ENCODE data around the gene DEFB131A.
"Not testable (repeated sequence)": the region's sequence is repeated elsewhere in the genome, so short reads cannot be mapped to it uniquely, and the experiment has no call there.

The DEFB131A gene

DNA sequence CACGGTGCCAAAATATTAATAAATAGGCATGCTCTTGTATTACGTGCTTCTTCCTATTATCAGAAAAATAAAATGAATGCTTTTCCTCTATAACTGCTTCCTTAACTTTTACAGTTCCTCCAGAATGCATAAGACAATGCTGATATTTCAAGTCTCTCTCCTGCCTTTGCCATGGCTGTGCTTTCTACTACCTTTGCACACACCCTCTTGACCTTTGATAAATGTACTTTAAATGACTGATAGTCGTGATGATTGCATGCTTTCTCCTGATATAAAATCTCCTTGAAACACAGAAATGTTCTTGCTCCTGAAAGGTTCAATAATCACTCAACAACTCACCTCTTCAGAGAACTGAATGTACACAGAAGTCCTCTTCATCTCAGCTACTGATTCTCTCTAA, at the start of gene DEFB131A:
DEFB131A (plus strand) TSS at position 301 of the 400 bp plus-strand sequence. CDS start 120 bp downstream, outside the sequence.
- not testable (repeated sequence) for DNase-seq (ENCODE audit: low spot score)

DNA sequence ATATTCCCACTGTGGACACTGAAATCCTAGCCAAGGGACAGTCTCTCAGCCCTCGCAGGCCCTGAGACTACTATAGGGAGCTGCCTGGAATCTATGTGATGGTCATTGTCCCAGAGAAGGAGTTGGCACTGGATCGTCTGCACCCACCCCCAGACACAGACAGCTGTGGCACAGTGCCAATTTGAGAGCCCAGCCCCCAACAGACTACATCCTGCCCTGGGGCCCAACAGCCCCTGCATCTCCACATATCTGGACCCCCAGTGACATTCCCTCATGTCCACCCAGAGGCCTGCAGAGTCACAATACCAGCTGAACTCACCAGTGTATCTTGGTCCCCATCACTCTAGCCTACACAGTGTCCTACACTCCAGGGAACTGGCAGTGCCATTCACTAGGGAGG, 38.4 kb upstream of the DEFB131A start:
- not testable (repeated sequence) for DNase-seq (ENCODE audit: low spot score)

DNA sequence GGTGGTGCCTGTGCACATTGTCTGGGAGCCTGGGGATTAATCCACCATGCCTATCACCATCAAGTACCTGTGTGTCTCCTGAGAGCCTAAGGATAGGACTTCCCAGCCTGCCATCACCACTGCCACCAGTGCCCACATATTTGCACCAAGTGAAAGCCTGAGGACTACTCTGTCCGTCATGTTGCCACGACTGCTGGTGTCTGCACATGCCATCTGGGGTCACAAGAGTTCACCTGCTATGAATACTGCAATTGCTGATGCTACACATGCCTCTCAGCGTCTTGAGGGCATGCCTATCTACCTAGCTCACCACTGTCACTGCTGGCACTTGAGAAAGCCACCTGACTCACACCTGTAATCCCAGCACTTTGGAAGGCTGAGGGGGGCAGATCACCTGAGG, 37.7 kb upstream of the DEFB131A start:
- DNase-seq (ENCODE audit: low spot score): not testable (repeated sequence)

DNA sequence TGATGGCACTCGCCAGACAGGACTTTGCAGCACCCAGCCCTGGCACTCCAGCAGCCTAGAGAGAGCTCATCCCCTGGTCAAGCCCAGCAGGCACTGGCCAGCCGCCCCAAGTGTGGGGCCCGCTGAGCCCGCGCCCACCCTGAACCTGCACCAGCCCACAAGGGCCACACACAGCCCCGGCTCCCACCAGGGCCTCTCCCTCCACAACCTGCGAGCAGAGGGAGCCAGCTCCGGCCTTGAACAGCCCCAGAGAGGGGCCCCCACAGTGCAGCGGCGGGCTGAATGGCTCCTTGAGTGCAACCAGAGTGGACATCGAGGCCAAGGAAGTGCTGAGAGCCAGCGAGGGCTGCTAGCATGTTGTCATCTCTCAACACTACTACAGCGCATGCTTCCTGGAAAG, 34.4 kb upstream of the DEFB131A start:
- DNase-seq (ENCODE audit: low spot score): no peak

DNA sequence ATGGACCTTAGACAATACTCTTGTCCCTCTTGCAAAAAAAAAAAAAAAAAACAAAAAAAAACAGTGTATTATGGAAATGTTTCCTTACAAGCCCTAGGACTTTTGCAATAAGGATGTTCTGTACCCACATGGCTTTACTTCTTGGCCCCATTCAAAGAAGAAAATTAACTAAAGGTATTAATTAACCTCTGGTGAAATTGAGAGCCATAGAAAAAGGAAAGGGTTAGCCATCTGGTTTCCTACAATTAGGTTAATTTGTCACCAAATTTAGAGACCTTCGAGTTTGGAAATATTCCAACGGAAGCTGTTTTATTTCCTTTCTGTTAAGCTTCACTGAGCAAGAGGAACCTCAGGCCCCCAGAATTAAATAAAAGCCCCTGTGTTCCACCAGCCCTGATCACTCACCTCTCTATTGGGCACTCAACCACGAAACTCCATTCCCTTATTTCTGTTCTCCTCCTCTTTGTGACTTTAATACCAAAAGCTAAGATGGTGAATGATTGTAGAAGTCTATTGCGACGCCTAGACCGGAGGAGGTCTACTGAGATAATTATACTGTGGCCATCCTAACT, 22.2 kb upstream of the DEFB131A start:
- DNase-seq (ENCODE audit: low spot score): not testable (repeated sequence)

DNA sequence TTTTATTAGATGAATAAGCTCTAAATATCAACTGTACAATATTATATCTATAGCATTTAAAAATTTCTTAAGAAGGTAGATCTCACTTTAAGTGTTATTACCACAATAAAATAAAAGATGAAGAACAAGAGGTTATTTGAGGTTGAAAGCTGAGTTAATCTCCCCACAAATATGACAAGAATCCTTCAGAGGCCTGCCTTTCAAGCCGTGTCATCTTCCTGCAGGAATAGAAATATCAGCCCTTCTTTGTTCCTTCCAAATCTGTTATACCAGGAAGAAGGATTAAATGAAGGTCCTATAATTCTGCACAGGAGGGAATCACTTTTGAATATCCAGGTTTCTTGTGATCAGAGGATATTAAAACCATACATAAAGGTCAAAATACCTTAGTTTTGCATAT, 18.3 kb upstream of the DEFB131A start:
- not testable (repeated sequence) for DNase-seq (ENCODE audit: low spot score)

DNA sequence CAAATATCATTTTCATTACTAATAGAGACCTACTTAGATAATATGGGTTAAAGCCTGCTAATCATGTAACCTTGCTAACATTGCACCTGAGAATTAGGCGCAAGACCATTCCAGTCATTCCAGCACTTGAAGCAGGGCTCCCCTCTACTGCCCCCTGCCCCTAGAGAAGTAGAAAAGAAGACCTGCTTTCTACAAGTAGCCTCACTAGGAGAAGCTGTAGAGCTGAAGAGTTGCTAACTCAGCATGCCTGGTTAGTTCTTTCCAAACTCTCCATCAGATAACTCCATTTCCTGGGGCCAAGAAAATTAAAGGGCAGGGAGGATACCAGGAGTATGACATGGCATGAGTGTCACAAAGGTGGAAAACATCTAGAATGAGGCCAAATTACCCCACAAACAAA, 14.2 kb upstream of the DEFB131A start:
- DNase-seq (ENCODE audit: low spot score): not testable (repeated sequence)

- not testable (repeated sequence) for DNase-seq (ENCODE audit: low spot score)
Observed at GRCh38 chr4:9433320-9433719, 10.9 kb upstream of the DEFB131A start.

GRCh38 chr4:9436728-9437127, 7.5 kb upstream of the DEFB131A start:
- DNase-seq (ENCODE audit: low spot score): not testable (repeated sequence)

DNA sequence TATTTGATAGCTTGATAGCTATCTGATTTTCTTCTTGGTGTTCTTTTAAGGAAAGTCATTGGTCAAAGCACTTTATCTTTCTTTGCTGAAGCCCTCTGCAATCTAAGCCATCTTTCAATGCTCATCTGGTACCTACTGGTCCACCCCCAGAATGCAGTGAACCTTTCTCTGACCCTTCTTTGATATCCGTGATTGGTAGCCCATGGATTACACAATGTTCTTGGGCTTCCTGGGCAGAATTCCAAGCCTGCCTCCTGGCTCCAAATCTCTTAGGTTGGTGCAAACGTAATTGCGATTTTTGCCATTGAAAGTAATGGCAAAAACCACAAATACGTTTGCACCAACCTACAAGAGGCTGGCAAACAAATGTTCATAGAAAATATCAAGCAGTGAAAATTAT, 1.9 kb upstream of the DEFB131A start:
- DNase-seq (ENCODE audit: low spot score): not testable (repeated sequence)

DNA sequence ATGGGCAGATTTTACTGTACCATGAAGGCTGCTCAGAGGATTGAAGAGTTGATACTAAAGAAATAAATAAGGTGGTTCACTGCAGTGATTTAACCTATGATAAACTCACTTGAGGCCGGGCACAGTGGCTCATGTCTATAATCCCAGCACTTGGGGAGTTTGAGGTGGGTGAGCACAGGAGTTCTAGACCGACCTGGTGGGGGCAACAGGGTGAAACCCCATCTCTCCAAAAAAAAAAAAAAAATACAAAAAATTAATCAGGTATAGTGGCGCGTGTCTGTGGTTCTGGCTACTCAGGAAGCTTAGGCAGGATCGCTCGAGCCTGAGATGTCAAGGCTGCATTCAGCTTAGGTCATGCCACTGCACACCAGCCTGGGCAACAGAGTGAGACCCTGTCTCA, 467 bp downstream of the DEFB131A start:
- DNase-seq (ENCODE audit: low spot score): not testable (repeated sequence)

- not testable (repeated sequence) for DNase-seq (ENCODE audit: low spot score)
Observed at GRCh38 chr4:9452251-9452650, 8.0 kb downstream of the DEFB131A start.

- not testable (repeated sequence) for DNase-seq (ENCODE audit: low spot score)
Observed at GRCh38 chr4:9454284-9454683, 10.1 kb downstream of the DEFB131A start.

DNA sequence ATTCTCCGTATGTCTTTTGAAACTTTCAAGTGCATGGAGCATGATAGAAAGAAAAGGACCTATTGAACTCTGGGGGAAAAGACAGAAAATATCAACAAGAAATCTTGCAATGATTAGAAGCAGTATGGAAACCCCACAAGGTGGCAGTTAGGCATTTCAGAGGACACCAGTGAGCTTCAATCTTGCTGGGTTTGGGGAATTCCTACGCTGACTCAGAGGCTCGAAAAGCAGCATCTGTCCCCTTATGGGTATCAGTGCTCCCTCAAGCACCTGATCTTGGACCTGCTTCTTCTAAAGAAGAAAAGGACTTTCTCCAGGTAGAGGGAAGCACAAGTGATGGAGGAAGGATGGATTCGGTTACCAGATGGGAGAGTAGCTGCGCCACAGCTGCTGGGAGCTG, 10.8 kb downstream of the DEFB131A start:
- not testable (repeated sequence) for DNase-seq (ENCODE audit: low spot score)

DNA sequence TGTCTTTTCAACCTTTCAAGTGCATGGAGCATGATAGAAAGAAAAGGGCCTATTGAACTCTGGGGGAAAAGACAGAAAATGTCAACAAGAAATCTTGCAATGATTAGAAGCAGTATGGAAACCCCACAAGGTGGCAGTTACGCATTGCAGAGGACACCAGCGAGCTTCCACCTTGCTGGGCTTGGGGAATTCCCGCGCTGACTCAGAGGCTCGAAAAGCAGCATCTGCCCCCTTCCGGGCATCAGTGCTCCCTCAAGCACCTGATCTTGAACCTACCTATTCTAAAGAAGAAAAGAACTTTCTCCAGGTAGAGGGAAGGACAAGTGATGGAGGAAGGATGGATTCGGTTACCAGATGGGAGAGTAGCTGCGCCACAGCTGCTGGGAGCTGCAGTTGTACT, 35.3 kb downstream of the DEFB131A start:
- DNase-seq (ENCODE audit: low spot score): not testable (repeated sequence)

DNA sequence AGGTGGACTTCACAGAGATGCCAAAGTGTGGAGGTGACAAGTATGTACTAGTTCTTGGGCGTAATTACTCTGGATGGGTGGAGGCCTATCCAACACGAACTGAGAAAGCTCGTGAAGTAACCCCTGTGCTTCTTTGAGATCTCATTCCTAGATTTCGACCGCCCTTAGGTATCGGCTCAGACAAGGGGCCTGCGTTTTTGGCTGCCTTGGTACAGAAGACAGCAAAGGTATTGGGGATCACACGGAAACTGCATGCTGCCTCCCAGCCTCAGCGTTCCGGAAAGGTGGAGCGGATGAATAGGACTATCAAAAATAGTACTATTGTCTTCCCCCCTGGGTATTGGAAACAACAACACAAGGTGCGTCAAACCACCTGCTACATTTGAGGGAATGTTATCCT, 35.9 kb downstream of the DEFB131A start:
- not testable (repeated sequence) for DNase-seq (ENCODE audit: low spot score)

- DNase-seq (ENCODE audit: low spot score): not testable (repeated sequence)
Observed at GRCh38 chr4:9482871-9483270, 38.7 kb downstream of the DEFB131A start.

GRCh38 chr4:9483682-9484081, 39.5 kb downstream of the DEFB131A start:
- DNase-seq (ENCODE audit: low spot score): not testable (repeated sequence)

GRCh38 chr4:9486880-9487279, 42.7 kb downstream of the DEFB131A start:
- not testable (repeated sequence) for DNase-seq (ENCODE audit: low spot score)

GRCh38 chr4:9488796-9489195, 44.6 kb downstream of the DEFB131A start:
- DNase-seq (ENCODE audit: low spot score): not testable (repeated sequence)

DNA sequence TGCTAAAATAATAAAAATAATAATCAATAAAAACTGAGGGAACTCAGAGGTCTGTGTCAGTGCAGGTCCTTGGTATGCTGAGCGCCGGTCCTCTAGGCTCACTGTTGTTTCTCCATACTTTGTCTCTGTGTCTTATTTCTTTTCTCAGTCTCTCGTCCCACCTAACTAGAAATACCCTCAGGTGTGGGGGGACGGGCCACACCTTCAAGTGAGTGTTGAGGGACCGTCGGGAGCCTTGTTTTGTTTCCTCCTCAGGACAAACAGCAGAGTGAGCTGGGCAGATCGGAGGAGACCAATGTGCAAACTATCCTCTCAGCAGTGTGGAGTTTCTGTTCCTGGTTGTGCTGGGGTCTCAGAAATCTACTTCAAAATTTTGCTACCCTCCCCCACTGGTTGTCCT, 46.3 kb downstream of the DEFB131A start:
- DNase-seq (ENCODE audit: low spot score): not testable (repeated sequence)

GRCh38 chr4:9490986-9491385, 46.8 kb downstream of the DEFB131A start:
- not testable (repeated sequence) for DNase-seq (ENCODE audit: low spot score)

- DNase-seq (ENCODE audit: low spot score): not testable (repeated sequence)
Observed at GRCh38 chr4:9493589-9493988, 49.4 kb downstream of the DEFB131A start.
